ENCODE results near the gene NFATC4.

- TF ChIP-seq CTCF (conservative IDR thresholded peaks at IDR 0.05; ENCODE audit: low read depth, low read length) = no peak
- no peak for TF ChIP-seq EZH2 (IDR thresholded peaks at IDR 0.05; ENCODE audit: low read length, unreplicated experiment)
- no peak for TF ChIP-seq EZH2phosphoT487 (IDR thresholded peaks at IDR 0.05; ENCODE audit: borderline replicate concordance, low read length)
Measured at GRCh38 chr14:24426912-24427536, 59.0 kb downstream of the NFATC4 start.
